GM23338 (cell line): ENCODE results near the gene TCF12. TPM values are rescaled to one million over a fixed set of nuclear protein-coding genes. Genes with fewer than 3 reads are reported as not detected.

Source experiments
- ATAC-seq: fragments of 200-7000 bp; cut with Tn5 transposase; 3 replicates; pipeline ENCODE4 v1.9.1; 2020
- DNase-seq: peaks from one replicate; pipeline ENCODE4 v3.0.0-alpha.2; 2015; ENCODE audit warnings: low spot score
- H2AFZ ChIP-seq: fragments of 200-600 bp; sonication (generic); 2 replicates; pipeline ENCODE4 v1.8.0; 2016; ENCODE audit warnings: antibody characterized with exemption, mild to moderate bottlenecking, moderate library complexity
- H3F3A ChIP-seq: fragments of 200-600 bp; sonication (generic); replicated peaks from 2 replicates; pipeline ENCODE4 v1.8.0; 2017; ENCODE audit warnings: antibody characterized with exemption, mixed run types, low read depth
- H3K27ac ChIP-seq: fragments of 200-600 bp; sonication (generic); 2 replicates; pipeline ENCODE4 v1.6.1; 2016; ENCODE audit warnings: low read depth
- H3K27me3 ChIP-seq: fragments of 200-600 bp; sonication (generic); 2 replicates; pipeline ENCODE4 v1.8.0; 2016; ENCODE audit warnings: mild to moderate bottlenecking, mixed run types, moderate library complexity; ENCODE audit not compliant: insufficient read depth
- H3K36me3 ChIP-seq: fragments of 200-600 bp; sonication (generic); 2 replicates; pipeline ENCODE4 v1.8.0; 2016; ENCODE audit warnings: mild to moderate bottlenecking; ENCODE audit not compliant: insufficient read depth
- H3K4me1 ChIP-seq: fragments of 200-600 bp; sonication (generic); 2 replicates; pipeline ENCODE4 v1.8.0; 2016; ENCODE audit warnings: mild to moderate bottlenecking, moderate library complexity; ENCODE audit not compliant: insufficient read depth
- H3K4me2 ChIP-seq: fragments of 200-600 bp; sonication (generic); 2 replicates; pipeline ENCODE4 v1.7.1; 2017; ENCODE audit warnings: mixed run types
- H3K4me3 ChIP-seq: fragments of 200-600 bp; sonication (generic); 2 replicates; pipeline ENCODE4 v1.6.1; 2016; ENCODE audit warnings: mixed run types
- H3K79me2 ChIP-seq: fragments of 200-600 bp; sonication (generic); replicated peaks from 2 replicates; pipeline ENCODE4 v1.8.0; 2017; ENCODE audit warnings: mild to moderate bottlenecking; ENCODE audit not compliant: insufficient read depth
- H3K9me2 ChIP-seq: fragments of 200-600 bp; sonication (generic); 2 replicates; pipeline ENCODE4 v1.8.0; 2017; ENCODE audit not compliant: insufficient read depth
- H4K20me1 ChIP-seq: fragments of 200-600 bp; sonication (generic); replicated peaks from 2 replicates; pipeline ENCODE4 v1.8.0; 2017; ENCODE audit warnings: mild to moderate bottlenecking; ENCODE audit not compliant: insufficient read depth
- H3K27ac Mint-ChIP-seq: 2 replicates; pipeline ENCODE4 v1.8.0; 2020; ENCODE audit warnings: inconsistent platforms, mild to moderate bottlenecking, moderate library complexity, mixed read lengths
- H3K27me3 Mint-ChIP-seq: 3 replicates; pipeline ENCODE4 v1.8.0; 2022; ENCODE audit warnings: low read depth, mild to moderate bottlenecking, moderate library complexity, mixed read lengths, inconsistent platforms; ENCODE audit not compliant: insufficient read depth, poor library complexity
- H3K36me3 Mint-ChIP-seq: 3 replicates; pipeline ENCODE4 v1.8.0; 2021; ENCODE audit warnings: low read depth, mild to moderate bottlenecking, inconsistent platforms, moderate library complexity, mixed read lengths
- H3K4me1 Mint-ChIP-seq: 3 replicates; pipeline ENCODE4 v1.8.0; 2020; ENCODE audit warnings: mild to moderate bottlenecking, inconsistent platforms, mixed read lengths
- H3K4me3 Mint-ChIP-seq: 3 replicates; pipeline ENCODE4 v1.8.0; 2021; ENCODE audit warnings: moderate library complexity, mild to moderate bottlenecking, inconsistent platforms, mixed read lengths
- H3K9me3 Mint-ChIP-seq: 3 replicates; pipeline ENCODE4 v1.8.0; 2020; ENCODE audit warnings: moderate library complexity, mild to moderate bottlenecking, inconsistent platforms, mixed read lengths
- CREB1 ChIP-seq: fragments of 250-450 bp; sonication (Bioruptor Pico); IDR thresholded peaks from 2 replicates; pipeline ENCODE4 v1.5.0; 2020; ENCODE audit warnings: low read depth, mild to moderate bottlenecking, moderate library complexity
- EZH2 ChIP-seq: fragments of 200-600 bp; sonication (generic); IDR thresholded peaks from one replicate; pipeline ENCODE4 v1.8.0; 2017; ENCODE audit warnings: antibody characterized with exemption, mild to moderate bottlenecking, low read depth; ENCODE audit not compliant: unreplicated experiment
- EZH2phosphoT487 ChIP-seq: fragments of 200-600 bp; sonication (generic); IDR thresholded peaks from one replicate; pipeline ENCODE4 v1.8.1; 2018; ENCODE audit warnings: antibody characterized with exemption; ENCODE audit not compliant: unreplicated experiment
- NANOG ChIP-seq: IDR thresholded peaks from 2 replicates; pipeline ENCODE4 v1.6.1; 2016; ENCODE audit warnings: antibody characterized with exemption, borderline replicate concordance
- POLR2AphosphoS5 ChIP-seq: IDR thresholded peaks from 2 replicates; pipeline ENCODE4 v1.6.1; 2016; ENCODE audit warnings: antibody characterized with exemption, low read depth
- STAT1 ChIP-seq: IDR thresholded peaks from one replicate; pipeline ENCODE4 v1.6.1; 2016; ENCODE audit warnings: antibody characterized with exemption; ENCODE audit not compliant: unreplicated experiment
- ZNF114 ChIP-seq: fragments of 250-450 bp; sonication (Bioruptor Pico); IDR thresholded peaks from 2 replicates; pipeline ENCODE4 v1.5.0; 2020; ENCODE audit warnings: mild to moderate bottlenecking, moderate library complexity
- ZNF331 ChIP-seq: fragments of 250-450 bp; sonication (Bioruptor Pico); IDR thresholded peaks from 2 replicates; pipeline ENCODE4 v1.5.0; 2020; ENCODE audit warnings: low read depth, mild to moderate bottlenecking, moderate library complexity
- polyA plus RNA-seq: library from polyadenylated mRNA; unstranded; fragments of >200 nt; fragmentation: Nextera tagmentation; extraction: Ambion mirVana; gene quantifications from 2 replicates; pipeline ENCODE4 v1.2.1, GENCODE V29; 2016
- total RNA-seq: library from RNA; depleted of rRNA; stranded (reverse); fragments of >200 nt; shearing (Covaris generic); gene quantifications from 2 replicates; pipeline ENCODE4 v1.2.3, GENCODE V29; 2014
- TF ChIP-seq, protein P1 (sequence below), 2 experiments: fragments of 200-600 bp in 1 of 2; sonication (generic) in 1 of 2; conservative IDR thresholded peaks; 2 replicates each; pipeline versions ENCODE4 v1.5.1 to v1.6.1; 2016 to 2017; ENCODE audit warnings: antibody characterized with exemption in 2 of 2, low read depth in 2 of 2, mild to moderate bottlenecking in 2 of 2, moderate library complexity in 1 of 2

The TCF12 gene
- total and polyA plus RNA-seq, 2 experiments from 2014 or later, result 27.6 to 104 TPM

DNA sequence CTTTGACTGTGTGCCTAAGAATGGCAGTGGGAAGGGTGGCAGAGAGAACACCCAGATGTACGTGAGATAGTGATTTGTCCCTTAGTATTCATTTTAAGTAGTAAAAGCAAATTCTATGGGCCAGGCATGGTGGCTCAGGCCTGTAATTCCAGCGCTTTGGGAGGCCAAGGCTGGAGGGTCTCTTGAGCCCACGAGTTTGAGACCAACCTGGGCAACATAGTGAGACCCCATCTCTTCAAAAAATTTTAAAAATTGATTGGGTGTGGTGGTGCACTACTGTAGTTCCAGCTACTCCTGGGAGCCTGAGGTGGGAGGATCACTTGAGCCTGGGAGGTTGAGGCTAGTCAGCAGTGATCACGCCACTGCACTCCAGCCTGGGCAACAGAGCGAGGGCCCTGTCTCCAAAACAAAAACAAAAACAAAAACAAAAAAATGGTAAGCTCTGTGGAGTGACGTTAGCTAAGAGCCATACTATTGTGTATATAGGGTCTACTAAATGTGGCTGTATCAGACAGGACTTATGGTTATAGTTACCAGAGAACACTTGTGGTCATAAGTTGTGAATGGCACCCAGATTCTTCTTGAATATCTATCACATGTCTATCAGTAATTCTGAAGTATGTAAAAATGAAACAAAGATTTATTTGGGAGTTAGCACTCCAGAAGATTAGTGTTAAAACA, 171.5 kb downstream of the TCF12 start:
- Histone ChIP-seq H3F3A (no peaks in the 10 kb centered on the region), H3K79me2 (peaks cover 33% of the 10 kb centered on the region), H3K27ac (no peak overlapping the region), H3K27me3 (no peaks in the 10 kb centered on the region), H3K9me2 (no peaks in the 10 kb centered on the region), H4K20me1 (peaks cover 4% of the 10 kb centered on the region; the same call in 1 of the 2 replicates), H2AFZ (no peak overlapping the region), H3K4me3 (no peak overlapping the region), H3K4me2 (no peak overlapping the region), H3K36me3 (no peaks in the 10 kb centered on the region), H3K4me1 (peaks cover 12% of the 10 kb centered on the region; the same call in 1 of the 2 replicates)
- no peaks in the 10 kb centered on the region for H3K27me3 Mint-ChIP-seq
- ATAC-seq (no peak), DNase-seq (no peak)
- TF ChIP-seq EZH2, result no peak
- TF ChIP-seq, protein P1, sequence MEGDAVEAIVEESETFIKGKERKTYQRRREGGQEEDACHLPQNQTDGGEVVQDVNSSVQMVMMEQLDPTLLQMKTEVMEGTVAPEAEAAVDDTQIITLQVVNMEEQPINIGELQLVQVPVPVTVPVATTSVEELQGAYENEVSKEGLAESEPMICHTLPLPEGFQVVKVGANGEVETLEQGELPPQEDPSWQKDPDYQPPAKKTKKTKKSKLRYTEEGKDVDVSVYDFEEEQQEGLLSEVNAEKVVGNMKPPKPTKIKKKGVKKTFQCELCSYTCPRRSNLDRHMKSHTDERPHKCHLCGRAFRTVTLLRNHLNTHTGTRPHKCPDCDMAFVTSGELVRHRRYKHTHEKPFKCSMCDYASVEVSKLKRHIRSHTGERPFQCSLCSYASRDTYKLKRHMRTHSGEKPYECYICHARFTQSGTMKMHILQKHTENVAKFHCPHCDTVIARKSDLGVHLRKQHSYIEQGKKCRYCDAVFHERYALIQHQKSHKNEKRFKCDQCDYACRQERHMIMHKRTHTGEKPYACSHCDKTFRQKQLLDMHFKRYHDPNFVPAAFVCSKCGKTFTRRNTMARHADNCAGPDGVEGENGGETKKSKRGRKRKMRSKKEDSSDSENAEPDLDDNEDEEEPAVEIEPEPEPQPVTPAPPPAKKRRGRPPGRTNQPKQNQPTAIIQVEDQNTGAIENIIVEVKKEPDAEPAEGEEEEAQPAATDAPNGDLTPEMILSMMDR (conservative IDR thresholded peaks at IDR 0.05; ENCODE audit: low read depth in 2 of 2), result no peak
- TF ChIP-seq STAT1, result no peak
- H3K4me3 Mint-ChIP-seq, result no peak overlapping the region
- 0 out of 2 replicates have a peak overlapping the region, but pooled peaks have one; percentile 4 for H3K27ac Mint-ChIP-seq
- peaks cover 26% of the 10 kb centered on the region for H3K4me1 Mint-ChIP-seq
- no peaks in the 10 kb centered on the region for H3K9me3 Mint-ChIP-seq
- H3K36me3 Mint-ChIP-seq, result no peaks in the 10 kb centered on the region; the same call in 2 of the 3 replicates

DNA sequence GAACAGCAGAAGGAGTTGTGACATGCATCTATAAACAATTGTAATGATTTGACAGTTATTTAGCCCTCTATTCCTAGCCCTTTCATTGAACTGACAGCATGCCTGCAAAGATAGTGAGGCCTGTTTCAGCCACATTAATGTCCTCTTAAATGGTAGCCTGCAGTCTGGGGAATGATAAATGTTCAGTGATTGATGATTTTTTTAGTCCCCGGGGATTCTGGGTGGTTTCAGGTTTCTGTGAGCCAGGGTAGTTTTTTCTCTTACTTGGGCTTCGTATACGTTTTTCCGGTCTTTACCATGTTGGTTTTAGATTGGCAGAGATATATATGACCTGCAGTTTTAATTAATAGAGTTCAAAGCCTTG, 172.0 kb downstream of the TCF12 start:
- Histone ChIP-seq H3K27ac (no peak overlapping the region), H3K79me2 (peaks cover 32% of the 10 kb centered on the region), H4K20me1 (peaks cover 4% of the 10 kb centered on the region; the same call in 1 of the 2 replicates), H3K9me2 (no peaks in the 10 kb centered on the region), H3K4me1 (peaks cover 12% of the 10 kb centered on the region; the same call in 1 of the 2 replicates), H3F3A (no peaks in the 10 kb centered on the region), H2AFZ (no peak overlapping the region), H3K36me3 (no peaks in the 10 kb centered on the region), H3K4me3 (no peak overlapping the region), H3K27me3 (no peaks in the 10 kb centered on the region), H3K4me2 (no peak overlapping the region)
- H3K27ac Mint-ChIP-seq, result no peak overlapping the region; the same call in 1 of the 2 replicates
- DNase-seq (no peak), ATAC-seq (no peak)
- TF ChIP-seq ZNF114 (CRISPR knock-in tag) (no peak), POLR2AphosphoS5 (no peak), CREB1 (CRISPR knock-in tag) (no peak), ZNF331 (CRISPR knock-in tag) (no peak), NANOG (no peak), EZH2phosphoT487 (no peak), EZH2 (no peak)
- no peaks in the 10 kb centered on the region; the same call in 2 of the 3 replicates for H3K36me3 Mint-ChIP-seq
- H3K27me3 Mint-ChIP-seq, result no peaks in the 10 kb centered on the region
- no peak overlapping the region for H3K4me3 Mint-ChIP-seq
- peaks cover 31% of the 10 kb centered on the region for H3K4me1 Mint-ChIP-seq
- H3K9me3 Mint-ChIP-seq, result no peaks in the 10 kb centered on the region
